Stimulated activated CD4-positive, alpha-beta T cell treated with anti-CD3 and anti-CD28 coated beads, TNF-alpha, amount 100 ng/mL, for 24 hours (primary cell): ENCODE results near the gene ANXA2.
"Not testable (repeated sequence)": the region's sequence is repeated elsewhere in the genome, so short reads cannot be mapped to it uniquely, and the experiment has no call there.

Experiments used
- DNase-seq, 3 experiments: peaks; one replicate each; pipeline ENCODE4 v3.0.0-alpha.2; 2020; ENCODE audit warnings: low read depth in 3 of 3

The ANXA2 gene

GRCh38 chr15:60397772-60398445 is at the start of gene ANXA2:
Gene ANXA2 (minus strand): TSS chr15:60397986. CDS start chr15:60386075, 11,911 bp downstream.
- peak; percentile 59 to 81 (median 65) for DNase-seq

GRCh38 chr15:60444289-60444912 is 46.6 kb upstream of the ANXA2 start:
- no peak for DNase-seq

GRCh38 chr15:60442763-60443162 is 45.0 kb upstream of the ANXA2 start:
- no peak for DNase-seq

- DNase-seq: no peak
Measured at GRCh38 chr15:60442031-60442650, 44.4 kb upstream of the ANXA2 start.

GRCh38 chr15:60441331-60441730 is 43.5 kb upstream of the ANXA2 start:
- no peak for DNase-seq

GRCh38 chr15:60438646-60439045 is 40.9 kb upstream of the ANXA2 start:
- no peak for DNase-seq

- no peak for DNase-seq
Measured at GRCh38 chr15:60428935-60429334, 31.1 kb upstream of the ANXA2 start.

- DNase-seq: no peak
Measured at GRCh38 chr15:60426870-60427508, 29.2 kb upstream of the ANXA2 start.

GRCh38 chr15:60425461-60425860 is 27.7 kb upstream of the ANXA2 start:
- DNase-seq: no peak

GRCh38 chr15:60424006-60424405 is 26.2 kb upstream of the ANXA2 start:
- DNase-seq: no peak

- DNase-seq: no peak
Measured at GRCh38 chr15:60423537-60423936, 25.8 kb upstream of the ANXA2 start.

- no peak for DNase-seq
Measured at GRCh38 chr15:60421544-60421943, 23.8 kb upstream of the ANXA2 start.

GRCh38 chr15:60420203-60420716 is 22.5 kb upstream of the ANXA2 start:
- DNase-seq: no peak

GRCh38 chr15:60419753-60420152 is 22.0 kb upstream of the ANXA2 start:
- DNase-seq: no peak

GRCh38 chr15:60418096-60418495 is 20.3 kb upstream of the ANXA2 start:
- DNase-seq: no peak

GRCh38 chr15:60417112-60417511 is 19.3 kb upstream of the ANXA2 start:
- DNase-seq: no peak

GRCh38 chr15:60416484-60416883 is 18.7 kb upstream of the ANXA2 start:
- no peak for DNase-seq

- no peak for DNase-seq
Measured at GRCh38 chr15:60414016-60414682, 16.4 kb upstream of the ANXA2 start.

GRCh38 chr15:60413231-60413824 is 15.5 kb upstream of the ANXA2 start:
- no peak for DNase-seq

GRCh38 chr15:60412807-60413206 is 15.0 kb upstream of the ANXA2 start:
- not testable (repeated sequence) for DNase-seq

- DNase-seq: no peak
Measured at GRCh38 chr15:60411774-60412425, 14.1 kb upstream of the ANXA2 start.
